ENCODE measurements around the gene ERGIC3. TPM values are rescaled to one million over a fixed set of nuclear protein-coding genes. Genes with fewer than 3 reads are reported as not detected.

Gene ERGIC3
- polyA plus RNA-seq, 1 of the 3 experiments (the other 2 are of a cell fraction) = 661 TPM

DNA sequence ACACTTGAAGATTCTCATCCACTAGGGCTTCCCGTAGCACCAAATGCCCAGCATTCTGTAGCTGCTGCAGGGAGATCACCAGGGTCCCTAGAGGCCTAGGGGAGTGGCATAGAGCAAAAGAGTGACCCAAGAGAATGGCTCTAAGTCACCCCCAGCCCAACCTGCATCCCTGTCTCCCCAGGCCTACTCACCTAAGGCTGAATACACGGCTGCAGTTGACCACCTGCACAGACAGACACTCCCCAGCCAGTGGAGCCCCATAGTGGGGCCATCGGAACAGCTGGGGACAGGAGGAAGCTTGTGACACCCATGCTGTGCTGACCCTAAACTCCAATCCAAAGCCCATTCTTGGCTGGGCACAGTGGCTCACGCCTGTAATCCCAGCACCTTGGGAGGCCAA is 64.2 kb downstream of the ERGIC3 start (continued):
- TF ChIP-seq, protein P1, sequence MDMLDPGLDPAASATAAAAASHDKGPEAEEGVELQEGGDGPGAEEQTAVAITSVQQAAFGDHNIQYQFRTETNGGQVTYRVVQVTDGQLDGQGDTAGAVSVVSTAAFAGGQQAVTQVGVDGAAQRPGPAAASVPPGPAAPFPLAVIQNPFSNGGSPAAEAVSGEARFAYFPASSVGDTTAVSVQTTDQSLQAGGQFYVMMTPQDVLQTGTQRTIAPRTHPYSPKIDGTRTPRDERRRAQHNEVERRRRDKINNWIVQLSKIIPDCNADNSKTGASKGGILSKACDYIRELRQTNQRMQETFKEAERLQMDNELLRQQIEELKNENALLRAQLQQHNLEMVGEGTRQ (IDR thresholded peaks at IDR 0.05; ENCODE audit: borderline replicate concordance, low read depth, low read length) = no peak
- no peak for TF ChIP-seq JUND (IDR thresholded peaks at IDR 0.05)
- TF ChIP-seq POLR2AphosphoS5 (IDR thresholded peaks at IDR 0.05; ENCODE audit: low read depth, low read length) = no peak
- TF ChIP-seq TCF12 (IDR thresholded peaks at IDR 0.05) = no peak
- TF ChIP-seq YY1 (IDR thresholded peaks at IDR 0.05; ENCODE audit: low read depth) = no peak

Small RNA genes lying within 50 kb of the gene (small RNA-seq; reads per million reads assigned to genes)
- 0 reads per million in 7 experiments for gene RPL37P1

Other genes with a start within 250 kb of the ERGIC3 start
- gene FAM83C, start 249.7 kb upstream of the ERGIC3 start, polyA plus RNA-seq (2012; rRNA removed) = not detected in 2 replicates
- 41.5 and 55.7 TPM in 2 replicates for gene UQCC1, start 130.1 kb upstream of the ERGIC3 start, polyA plus RNA-seq (2012; rRNA removed)
- 1.2 and 1.3 TPM in 2 replicates for gene GDF5, start 103.8 kb upstream of the ERGIC3 start, polyA plus RNA-seq (2012; rRNA removed)
- 13.3 and 14.6 TPM in 2 replicates for gene CEP250, start 86.5 kb upstream of the ERGIC3 start, polyA plus RNA-seq (2012; rRNA removed)
- gene C20orf173, start 12.4 kb upstream of the ERGIC3 start, polyA plus RNA-seq (2012; rRNA removed) = not detected in 2 replicates
- 5.9 and 6.9 TPM in 2 replicates for gene SPAG4, start 73.8 kb downstream of the ERGIC3 start, polyA plus RNA-seq (2012; rRNA removed)
- 217 and 279 TPM in 2 replicates for gene CPNE1, start 122.8 kb downstream of the ERGIC3 start, polyA plus RNA-seq (2012; rRNA removed)
- 41.9 and 56.7 TPM in 2 replicates for gene RBM12, start 122.8 kb downstream of the ERGIC3 start, polyA plus RNA-seq (2012; rRNA removed)
- gene NFS1, start 157.3 kb downstream of the ERGIC3 start, polyA plus RNA-seq (2012; rRNA removed) = 75.6 and 89.7 TPM in 2 replicates
- gene ROMO1, start 157.3 kb downstream of the ERGIC3 start, polyA plus RNA-seq (2012; rRNA removed) = 1,087 and 1,273 TPM in 2 replicates
- 68.4 and 98.4 TPM in 2 replicates for gene RBM39, start 200.2 kb downstream of the ERGIC3 start, polyA plus RNA-seq (2012; rRNA removed)
- gene PHF20, start 229.9 kb downstream of the ERGIC3 start, polyA plus RNA-seq (2012; rRNA removed) = 23.8 and 24.9 TPM in 2 replicates